Peyer's patch (tissue), 4 donors: Measurements from ENCODE around the gene BMP8B.

ENCODE experiments used
- CTCF ChIP-seq, 6 experiments: fragments of 450-650 bp in 4 of 6; fragments of 200-600 bp in 2 of 6; sonication (generic) in 1 of 6; IDR thresholded peaks; one replicate each; pipeline ENCODE4 v1.5.1; 2017 to 2019; ENCODE audit warnings: antibody characterized with exemption in 6 of 6, mild to moderate bottlenecking in 3 of 6, moderate library complexity in 1 of 6
- POLR2A ChIP-seq, 2 donors: fragments of 450-650 bp; IDR thresholded peaks; one replicate each; pipeline ENCODE4 v1.5.1; 2017; ENCODE audit warnings: antibody characterized with exemption in 2 of 2, mild to moderate bottlenecking in 2 of 2, moderate library complexity in 2 of 2

GRCh38 chr1:39760074-39761008, 28.3 kb downstream of the BMP8B start:
- no peak for TF ChIP-seq CTCF (IDR thresholded peaks at IDR 0.05)
- TF ChIP-seq POLR2A (IDR thresholded peaks at IDR 0.05) = no peak
